HTERT RPE-1 (cell line): ENCODE data around the gene AHRR.

Source experiments
- in situ Hi-C: fragments of 300-500 bp; cut with MboI; formaldehyde crosslinking; loops from 4 replicates; pipeline ENCODE4 v1.14.3; 2020; ENCODE audit warnings: low sequenced_read_pairs

Gene AHRR

DNA sequence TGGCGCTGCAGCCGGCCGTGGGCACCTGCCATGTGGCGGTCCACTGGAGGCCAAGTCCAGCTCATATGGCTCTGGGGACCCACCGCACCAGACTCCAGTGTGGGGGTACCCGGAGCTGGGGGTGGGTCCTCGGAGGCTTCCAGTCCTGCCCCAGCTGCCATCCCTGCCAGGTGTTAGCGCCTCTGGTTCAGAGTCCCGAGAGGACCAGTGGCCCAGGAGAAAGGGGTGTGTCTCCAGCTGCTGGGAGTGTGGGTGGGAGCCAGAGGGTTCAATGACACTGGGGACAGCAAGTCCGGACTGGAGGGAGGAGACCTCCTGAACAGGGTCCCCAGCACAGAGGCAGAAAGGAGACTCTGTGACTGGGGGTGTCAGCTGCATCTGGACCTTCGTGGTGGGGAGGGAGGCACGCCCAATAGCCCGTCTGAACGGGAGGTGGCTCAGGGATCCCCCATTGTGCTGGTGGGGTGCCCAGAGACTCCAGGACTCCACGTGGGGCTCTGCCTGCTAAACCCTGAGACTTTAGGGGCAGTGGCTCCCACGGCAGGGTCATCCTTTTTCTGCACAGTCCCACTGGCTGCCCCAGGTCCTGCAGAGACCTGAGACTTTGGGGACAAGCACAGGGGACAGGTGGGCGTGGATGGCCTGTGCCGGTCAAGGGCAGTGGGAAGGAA is 2.4 kb upstream of the AHRR start:
- in situ Hi-C loops = no loop called here

DNA sequence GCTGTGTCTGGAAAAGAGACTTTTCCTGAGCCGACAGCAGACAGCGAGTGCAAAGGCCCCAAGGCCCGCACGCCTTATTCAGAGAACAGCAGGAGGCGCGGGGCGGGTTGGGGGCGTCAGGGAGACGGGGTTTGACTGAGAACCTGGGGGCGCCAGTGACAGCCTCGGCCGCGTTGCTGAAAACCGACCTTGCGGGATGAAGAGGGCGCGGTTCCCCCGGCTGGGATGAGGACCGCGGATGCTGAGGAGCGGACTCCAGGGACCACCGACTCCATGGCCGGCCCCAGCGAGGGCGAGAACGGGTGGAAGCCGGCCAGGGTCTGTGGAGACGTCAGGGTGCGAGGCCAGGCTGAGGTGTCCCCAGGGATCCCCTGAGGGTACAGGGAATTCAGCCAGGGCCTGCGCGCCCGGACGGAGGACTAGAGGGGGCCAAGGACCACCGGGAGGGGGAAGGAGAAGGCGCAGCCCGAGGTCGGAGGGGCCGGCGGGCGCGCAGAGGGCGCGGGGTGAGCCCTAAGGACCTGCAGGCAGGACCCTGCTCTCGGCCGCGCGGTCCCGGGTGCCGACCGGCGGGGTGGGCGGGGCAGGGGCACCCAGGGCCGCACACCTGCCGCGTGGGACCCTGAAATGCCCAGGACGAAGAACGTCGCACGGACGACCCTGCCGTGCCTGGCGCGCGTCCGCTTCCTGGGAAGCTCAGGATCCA is 837 bp upstream of the AHRR start:
- in situ Hi-C loops = no loop called here

DNA sequence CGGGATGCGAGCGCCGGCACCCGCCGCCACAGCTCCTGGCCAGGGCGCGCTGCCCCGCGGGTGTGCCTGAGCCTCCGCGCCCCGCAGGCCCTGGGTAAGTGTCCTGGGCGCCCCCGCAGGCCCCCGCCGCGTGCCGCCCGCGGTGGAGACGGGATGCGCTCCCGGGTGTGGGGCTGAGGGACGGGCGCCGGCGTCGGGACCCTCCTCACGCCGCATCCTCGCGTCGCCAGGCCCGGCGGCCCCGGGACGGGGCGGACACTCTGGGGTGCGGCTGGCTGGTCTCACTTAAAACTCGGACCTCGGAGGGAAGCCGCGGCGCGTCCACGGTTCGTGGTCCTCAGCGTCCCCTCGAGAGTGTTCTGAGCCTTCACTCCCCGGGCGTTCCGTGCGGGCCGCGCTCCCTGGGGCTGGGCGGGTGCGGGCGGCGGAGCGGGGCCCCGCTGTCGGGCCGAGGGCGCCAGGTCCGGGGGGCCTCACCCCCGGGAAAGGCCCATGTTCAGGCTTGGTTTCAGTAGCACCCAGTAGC is 275 bp downstream of the AHRR start:
- in situ Hi-C loops = no loop called here

DNA sequence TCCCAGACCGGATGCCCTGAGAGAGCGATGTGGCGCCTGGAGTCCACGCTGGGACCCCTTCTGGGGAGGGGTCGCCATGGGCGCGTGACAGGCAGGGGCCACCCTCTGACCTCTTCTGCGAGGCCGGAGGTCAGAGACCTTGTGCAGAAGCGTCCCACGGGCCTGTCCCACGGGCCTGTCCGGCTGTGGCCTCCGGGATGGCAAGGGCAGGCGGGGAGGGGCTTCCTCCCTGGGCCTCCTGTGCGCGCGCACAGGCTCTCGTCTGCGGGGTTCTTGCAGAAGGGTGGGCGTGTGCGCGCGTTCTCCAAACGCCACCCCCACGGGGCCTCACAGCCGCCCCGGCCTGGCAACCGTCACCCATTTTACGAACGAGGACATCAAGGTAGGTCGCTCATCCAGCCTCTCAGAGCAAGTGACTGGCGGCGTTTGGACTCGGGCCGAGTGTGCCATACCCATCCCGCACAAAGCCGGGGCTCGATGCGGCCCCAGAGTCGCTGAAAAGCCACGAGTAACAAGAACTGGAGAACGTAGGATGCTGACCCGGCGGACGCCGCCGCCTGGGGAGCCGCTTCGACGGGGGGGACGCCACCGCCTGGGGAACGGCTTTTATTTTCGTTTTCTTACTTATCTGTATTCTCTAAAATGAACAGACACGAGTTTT is 897 bp downstream of the AHRR start:
- in situ Hi-C loops = no loop called here

DNA sequence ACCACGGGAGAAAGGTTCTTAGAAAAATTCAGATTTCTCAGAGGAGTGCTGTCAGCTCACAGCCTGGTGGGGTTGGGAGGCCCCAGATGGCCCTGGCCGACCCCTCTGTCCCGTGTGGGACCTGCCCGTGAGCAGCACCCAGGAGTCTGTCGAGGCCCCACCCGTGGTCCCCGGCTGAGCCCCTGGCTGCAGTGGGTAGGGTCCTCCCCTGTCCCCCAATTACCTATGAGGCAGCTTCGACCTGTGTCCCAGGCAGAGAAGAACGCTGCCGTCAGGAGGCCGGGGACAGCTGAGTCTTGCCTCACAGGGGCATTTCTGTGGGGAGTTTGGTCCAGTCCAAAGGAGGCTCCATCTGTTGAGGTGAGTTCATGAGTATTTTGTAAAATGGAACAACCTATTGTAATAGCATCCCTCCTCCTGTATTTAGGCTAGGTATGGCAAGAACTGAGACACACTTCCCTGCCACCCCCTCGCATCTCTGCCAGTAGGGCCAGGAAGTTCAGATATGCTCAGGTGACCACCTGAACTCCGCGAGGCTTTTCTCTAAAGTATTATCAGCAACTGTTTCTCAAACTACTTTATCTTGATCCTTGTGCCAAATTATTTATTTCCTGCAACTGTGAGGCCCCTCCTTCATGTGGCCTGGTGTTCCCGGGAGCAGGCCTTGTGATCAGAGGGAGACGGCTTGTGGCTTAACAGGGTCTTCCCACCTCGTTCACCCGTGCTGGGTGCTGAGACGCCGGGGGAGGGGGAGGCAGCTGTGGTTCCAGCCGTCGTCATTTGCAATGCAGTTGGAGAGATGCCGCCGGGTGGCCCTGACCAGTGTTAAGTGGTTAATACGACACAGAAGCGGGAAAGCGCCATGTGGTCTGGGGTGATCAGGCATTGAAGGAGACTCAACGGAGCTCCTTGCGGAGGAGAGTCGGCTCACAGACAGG is 1.7 kb downstream of the AHRR start:
- in situ Hi-C loops = no loop called here

DNA sequence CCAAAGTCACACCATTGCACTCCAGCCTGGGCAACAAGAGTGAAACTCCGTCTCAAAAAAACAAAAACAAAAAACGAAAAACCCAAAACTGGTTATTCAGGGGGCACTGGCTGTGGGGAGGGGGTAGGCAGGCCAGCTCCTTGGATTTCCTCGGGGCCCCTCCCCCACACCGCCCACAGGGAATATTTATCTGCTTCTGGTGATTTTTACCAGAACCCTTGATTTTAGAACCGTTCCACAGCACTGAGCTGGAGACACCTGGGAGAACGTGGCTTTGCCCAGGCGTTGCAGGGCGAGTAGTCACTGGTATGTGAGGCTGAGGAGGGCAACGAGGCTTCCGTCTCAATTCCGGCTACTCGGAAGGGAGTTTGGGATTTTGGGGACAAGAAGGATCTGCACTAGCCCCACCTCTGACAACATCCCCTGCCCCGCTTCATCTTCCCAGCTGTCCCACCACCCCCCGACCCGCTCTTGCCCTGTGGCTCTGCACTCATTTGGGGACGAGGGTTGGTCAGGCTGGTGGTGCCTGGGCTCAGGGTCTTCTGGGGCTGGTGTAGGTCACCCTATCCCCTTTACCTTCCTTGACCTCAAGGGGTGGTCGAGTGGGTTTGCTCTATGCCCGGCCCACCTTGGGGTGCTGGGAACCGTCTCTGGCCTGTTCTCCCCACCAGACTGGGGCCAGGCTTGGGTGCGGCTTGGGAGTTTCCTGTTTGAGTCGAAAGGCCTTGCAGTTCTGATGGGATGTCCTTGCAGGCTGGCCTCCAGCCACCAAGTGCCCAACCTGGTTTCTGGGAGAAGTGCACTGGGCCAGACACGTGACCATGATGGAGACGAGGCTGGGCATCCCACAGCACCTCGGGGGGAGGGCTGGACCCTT is 3.5 kb downstream of the AHRR start:
- in situ Hi-C loops = no loop called here

DNA sequence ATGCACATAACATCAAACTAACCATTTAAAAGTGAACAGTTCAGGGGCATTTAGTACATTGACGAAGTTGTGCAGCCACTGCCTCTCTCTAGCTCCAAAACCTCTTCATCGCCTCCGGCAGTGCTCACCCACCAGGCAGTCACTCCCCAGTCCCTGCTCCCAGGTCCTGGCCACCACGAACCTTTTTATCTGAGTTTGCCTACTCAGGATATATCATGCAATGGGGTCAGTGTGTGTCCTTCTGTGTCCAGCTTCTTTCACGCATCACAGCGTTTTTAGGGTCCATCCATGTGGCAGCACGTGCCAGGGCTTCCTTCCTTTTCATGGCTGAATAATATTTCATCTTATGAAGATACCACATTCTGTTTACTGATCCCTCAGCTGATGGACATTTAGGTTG is 4.6 kb downstream of the AHRR start:
- in situ Hi-C loops = no loop called here

DNA sequence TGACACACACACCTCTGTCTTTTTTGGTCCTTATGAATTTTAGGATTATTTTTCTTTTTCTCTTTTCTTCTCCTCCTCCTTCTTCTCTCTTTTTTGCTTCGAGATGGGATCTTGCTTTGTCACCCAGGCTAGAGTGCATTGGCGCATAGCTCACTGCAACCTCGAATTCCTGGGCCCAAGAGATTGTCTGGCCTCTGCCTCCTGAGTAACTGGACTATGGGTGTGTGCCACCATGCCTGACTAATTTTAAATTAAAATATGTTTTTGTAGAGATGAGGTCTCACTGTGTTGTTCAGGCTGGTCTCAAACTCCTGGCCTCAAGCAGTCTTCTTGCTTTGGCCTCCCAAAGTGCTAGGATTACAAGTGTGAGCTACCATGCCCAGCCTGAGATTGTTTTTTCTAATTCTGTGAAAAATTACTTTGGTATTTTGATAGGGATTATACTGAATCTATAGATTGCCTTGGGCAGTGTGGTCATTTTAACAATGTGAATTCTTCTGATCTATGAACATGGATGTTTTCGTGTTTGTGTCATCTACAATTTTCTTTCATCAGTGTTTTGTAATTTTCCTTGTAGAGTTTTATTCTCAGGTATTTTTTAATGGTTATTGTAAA is 7.7 kb downstream of the AHRR start:
- in situ Hi-C loops = no loop called here

DNA sequence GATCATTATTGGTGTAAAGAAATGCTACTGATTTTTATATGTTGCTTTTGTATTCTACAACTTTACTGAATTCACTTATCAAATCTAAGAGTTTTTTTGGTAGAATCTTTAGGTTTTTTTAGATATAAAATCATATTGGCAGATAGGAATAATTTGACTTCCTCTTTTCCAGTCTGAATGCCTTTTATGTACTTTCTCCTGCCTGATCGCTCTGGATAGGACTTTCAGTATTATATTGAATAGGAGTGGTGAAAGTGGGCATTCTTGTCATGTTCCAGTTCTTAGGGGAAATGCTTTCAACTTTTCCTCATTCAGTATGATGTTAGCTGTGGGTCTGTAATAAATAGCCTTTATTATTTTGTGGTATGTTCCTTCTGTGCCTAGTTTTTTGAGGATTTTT is 8.3 kb downstream of the AHRR start:
- in situ Hi-C loops = no loop called here

DNA sequence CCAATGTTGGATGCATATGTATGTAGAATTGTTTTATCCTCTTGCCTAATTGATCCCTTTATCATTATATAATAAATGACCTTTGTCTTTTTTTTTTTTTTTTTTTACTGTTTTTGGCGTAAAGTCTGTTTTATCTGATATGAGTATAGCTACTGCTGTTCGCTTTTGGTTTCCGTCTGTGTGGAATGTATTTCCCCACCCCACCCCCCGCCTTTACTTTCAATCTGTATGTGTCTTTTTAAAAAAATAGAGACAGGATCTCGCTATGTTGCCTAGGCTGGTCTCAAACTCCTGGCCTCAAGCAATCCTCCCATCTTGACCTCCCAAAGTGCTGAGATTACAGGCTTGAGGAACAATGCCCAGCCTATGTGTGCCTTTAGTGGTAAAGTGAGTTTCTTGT is 11.3 kb downstream of the AHRR start:
- in situ Hi-C loops = no loop called here

DNA sequence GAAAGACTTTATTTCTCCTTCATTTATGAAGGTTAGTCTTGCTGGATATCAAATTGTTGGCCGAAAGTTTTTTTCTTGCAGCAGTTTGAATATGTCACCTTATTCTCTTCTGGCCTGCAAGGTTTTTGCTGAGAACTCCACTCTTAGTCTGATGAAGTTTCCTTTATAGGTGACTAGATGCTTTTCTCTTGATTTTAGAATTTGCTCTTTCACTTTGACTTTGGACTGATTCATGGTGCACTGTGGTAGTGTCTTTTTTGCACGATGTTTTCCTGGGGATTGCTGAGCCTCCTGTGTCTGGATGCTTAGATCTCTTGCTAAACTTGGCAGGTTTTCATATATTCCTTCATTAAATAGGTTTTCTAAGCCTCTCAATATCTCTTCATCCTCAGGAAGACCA is 12.4 kb downstream of the AHRR start:
- in situ Hi-C loops = no loop called here

DNA sequence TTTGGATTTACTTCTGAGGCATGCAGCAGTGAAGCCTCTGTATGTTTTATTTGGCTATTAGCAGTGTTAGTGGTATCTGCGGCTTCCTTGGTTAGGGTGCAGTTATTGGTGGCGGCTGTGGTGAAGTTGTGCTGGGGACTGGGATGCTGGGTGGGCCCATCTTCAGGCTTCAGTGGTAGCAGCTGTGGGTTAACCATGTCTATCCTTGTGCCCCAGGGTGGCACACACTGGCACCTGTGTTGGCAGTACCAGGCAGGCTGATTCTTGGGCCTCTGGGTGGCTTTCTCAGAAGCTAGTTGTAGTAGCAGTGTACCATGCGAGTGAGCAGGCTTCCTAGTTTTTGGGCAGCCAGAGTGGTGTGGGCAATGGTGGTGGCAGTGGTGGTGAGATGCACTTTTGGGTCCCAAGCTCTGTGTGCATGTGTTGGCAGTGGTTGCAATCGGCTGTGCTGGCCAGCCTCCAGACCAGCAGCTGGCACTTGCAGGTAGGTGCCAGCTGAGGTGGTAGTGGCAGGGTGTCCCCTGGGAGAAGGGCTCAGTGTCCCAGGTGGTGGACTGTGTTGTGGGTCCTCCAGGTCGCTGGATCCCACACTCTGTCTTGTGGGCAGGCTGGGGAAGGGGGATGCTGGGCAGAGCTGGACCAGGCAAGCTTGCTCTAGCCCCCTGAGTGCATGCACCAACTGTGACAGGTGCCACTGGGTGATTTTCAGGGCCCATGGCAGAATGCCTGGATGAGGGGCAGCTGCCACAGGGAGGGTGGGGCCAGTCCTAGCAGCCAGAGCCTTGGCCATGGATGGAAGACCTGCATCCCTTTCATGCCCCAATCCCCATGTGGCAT is 13.6 kb downstream of the AHRR start:
- in situ Hi-C loops = no loop called here

DNA sequence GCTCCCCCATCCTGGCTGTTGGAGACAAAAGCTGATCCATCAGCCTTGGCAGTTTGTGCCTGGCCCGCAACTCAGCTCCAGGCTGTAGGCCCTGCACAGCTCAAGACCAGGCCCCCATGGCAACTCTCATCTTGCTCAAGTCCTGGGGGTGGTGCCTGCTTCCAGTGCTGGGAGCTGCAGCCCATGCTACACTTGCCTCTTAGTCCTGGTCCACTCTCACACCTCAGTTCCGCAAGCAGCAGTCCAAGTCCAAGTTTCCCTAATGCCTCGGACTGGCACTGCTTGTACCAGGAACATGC is 14.2 kb downstream of the AHRR start:
- in situ Hi-C loops = no loop called here

DNA sequence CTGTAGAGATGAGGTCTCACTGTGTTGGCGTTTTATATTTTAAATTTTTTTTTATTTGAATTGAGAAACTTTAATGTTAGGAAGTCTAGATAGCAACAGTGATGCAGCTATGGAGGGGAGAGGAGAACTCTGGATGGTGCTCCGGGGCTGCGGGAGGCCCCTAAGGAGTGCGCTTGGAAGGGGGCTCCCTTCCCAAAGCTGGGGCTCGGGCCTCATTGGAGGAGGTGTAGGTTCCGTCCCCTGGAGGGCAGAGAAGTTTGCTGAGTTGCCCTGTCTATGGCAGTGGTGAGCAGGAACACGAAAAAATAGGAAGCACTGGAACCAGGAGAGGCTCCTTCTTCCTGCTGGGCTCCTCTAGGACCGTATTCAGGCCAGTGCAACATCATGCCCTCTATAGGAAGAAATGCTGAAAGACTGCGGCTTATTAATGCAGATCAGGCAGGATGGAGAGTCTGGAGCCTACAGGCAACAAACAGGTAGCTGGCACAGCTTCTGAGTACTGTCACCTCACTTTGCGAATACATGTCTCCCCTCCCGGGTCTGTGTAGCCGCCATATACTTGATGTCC is 16.1 kb downstream of the AHRR start:
- in situ Hi-C loops = no loop called here

DNA sequence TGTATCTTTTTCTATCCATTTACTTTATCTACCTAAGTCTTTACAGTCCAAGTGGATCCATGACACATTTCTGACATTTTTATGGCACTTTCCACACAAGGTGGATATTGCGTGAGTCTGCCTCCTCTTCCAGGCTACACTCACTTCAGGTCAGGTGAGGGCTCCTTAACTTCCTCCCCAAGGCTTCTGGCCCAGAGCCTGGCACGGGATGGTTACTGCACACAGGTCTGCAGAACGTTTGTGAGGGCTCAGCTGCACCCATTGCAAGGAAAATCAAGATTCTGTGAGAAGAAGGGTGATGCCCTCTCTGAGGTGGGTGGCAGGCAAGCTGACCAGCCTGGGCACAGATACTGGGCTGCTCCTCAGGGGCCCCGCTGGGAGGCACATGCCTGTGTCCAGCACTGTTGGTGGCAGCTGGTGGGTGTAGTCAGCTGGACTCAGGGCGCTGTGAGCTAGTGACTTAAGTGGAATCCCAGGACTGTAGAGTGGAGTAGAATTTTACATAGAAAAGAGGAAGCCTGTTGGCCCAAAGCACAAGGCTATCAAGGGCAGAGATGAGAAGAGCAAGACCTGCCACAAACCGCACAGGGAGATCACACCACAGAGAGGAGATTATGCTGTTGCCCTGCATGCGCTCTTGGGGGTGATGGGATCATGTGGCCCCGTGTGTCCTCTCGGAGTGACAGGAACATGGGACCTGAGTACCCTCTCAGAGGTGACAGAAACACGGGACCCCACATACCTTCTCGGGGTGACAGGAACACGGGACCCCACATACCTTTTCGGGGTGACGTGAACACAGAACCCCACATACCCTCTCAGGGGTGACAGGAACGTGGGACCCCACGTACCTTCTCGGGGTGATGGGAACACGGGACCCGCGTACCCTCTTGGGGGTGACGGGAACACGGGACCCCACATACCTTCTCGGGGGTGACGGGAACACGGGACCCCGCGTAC is 21.3 kb downstream of the AHRR start:
- in situ Hi-C loops = no loop called here

DNA sequence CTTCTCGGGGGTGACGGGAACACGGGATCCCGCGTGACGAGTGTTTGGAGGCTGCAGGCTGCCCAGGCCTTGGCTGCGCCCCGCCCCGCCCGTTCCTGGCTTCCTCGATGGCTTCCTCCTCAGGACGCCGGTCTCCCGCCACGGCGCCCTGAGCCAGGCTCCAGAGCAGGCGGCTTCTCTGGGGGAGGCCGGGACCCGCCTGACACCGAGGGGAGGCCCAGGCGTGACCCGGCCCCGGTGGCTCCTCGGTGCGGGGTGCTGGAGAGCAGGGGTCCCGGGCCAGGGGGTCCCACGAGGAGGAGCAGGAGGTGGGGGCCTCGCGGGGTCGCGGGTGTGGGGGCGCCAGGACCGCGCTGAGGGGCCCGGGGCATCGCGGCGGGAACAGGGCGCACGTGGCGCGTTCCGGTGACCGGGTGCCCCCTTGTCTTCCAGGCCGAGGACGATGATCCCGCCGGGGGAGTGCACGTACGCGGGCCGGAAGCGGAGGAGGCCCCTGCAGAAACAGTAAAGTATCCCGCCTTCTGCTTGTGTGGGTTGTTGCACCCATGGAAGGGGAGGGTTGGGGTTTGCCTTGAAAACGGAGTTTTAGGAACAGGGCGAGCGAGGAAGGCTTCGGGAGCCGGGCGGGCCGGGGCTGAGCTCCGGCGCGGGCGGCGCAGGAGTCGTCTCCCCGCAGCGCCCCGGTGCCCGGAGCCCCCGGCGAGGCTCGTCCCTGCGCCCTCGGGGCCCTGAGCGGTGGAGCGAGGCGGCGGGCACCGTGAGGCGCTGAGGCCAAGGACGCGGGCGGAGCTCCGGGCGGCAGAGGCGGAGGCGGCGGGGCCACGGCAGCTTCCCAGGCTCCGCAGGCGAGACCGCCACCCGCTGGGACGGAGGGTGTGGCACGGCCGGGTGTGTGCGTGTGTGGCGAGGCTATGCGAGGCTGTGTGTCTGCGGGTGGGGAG is 22.2 kb downstream of the AHRR start:
- in situ Hi-C loops = no loop called here
